Loucy (cell line): ENCODE measurements around the gene ANKDD1B.
"Not testable (repeated sequence)": the region's sequence is repeated elsewhere in the genome, so short reads cannot be mapped to it uniquely, and the experiment has no call there.

Source experiments
- H2AFZ ChIP-seq: fragments of 200-600 bp; sonication (generic); 2 replicates; pipeline ENCODE4 v1.6.0; 2016; ENCODE audit warnings: antibody characterized with exemption, mild to moderate bottlenecking, low read length, moderate library complexity
- H3F3A ChIP-seq: fragments of 200-600 bp; 2 replicates; pipeline ENCODE4 v1.6.0; 2016; ENCODE audit warnings: antibody characterized with exemption, low read depth, mild to moderate bottlenecking
- H3K27me3 ChIP-seq: fragments of 200-600 bp; sonication (generic); 2 replicates; pipeline ENCODE4 v1.6.1; 2014; ENCODE audit warnings: low read length, mild to moderate bottlenecking; ENCODE audit not compliant: insufficient read depth, poor library complexity, severe bottlenecking
- H3K36me3 ChIP-seq: fragments of 200-600 bp; sonication (generic); 2 replicates; pipeline ENCODE4 v1.6.1; 2016; ENCODE audit warnings: low read length; ENCODE audit not compliant: insufficient read depth
- H3K4me1 ChIP-seq: fragments of 200-600 bp; sonication (generic); 2 replicates; pipeline ENCODE4 v1.5.1; 2014; ENCODE audit warnings: low read length, mild to moderate bottlenecking; ENCODE audit not compliant: insufficient read depth, poor library complexity, severe bottlenecking
- H3K4me2 ChIP-seq: fragments of 200-600 bp; sonication (generic); 2 replicates; pipeline ENCODE4 v1.6.0; 2014; ENCODE audit warnings: antibody characterized with exemption, low read length, low read depth, mild to moderate bottlenecking; ENCODE audit not compliant: poor library complexity, severe bottlenecking
- H3K4me3 ChIP-seq: fragments of 200-600 bp; sonication (generic); 2 replicates; pipeline ENCODE4 v1.5.1; 2014; ENCODE audit warnings: low read length, mild to moderate bottlenecking, mixed read lengths; ENCODE audit not compliant: poor library complexity, severe bottlenecking
- H3K79me2 ChIP-seq: fragments of 200-600 bp; sonication (generic); 2 replicates; pipeline ENCODE4 v1.6.1; 2014; ENCODE audit warnings: low read length; ENCODE audit not compliant: insufficient read depth
- H3K9ac ChIP-seq: fragments of 200-600 bp; sonication (generic); 2 replicates; pipeline ENCODE4 v1.6.0; 2014; ENCODE audit warnings: mild to moderate bottlenecking, low read depth, low read length, moderate library complexity; ENCODE audit not compliant: poor library complexity, severe bottlenecking
- H3K9me2 ChIP-seq: fragments of 200-600 bp; sonication (generic); replicated peaks from 2 replicates; pipeline ENCODE4 v1.6.1; 2016; ENCODE audit warnings: low read depth, low read length, mixed read lengths
- H3K9me3 ChIP-seq: fragments of 200-600 bp; sonication (generic); 2 replicates; pipeline ENCODE4 v1.6.1; 2014; ENCODE audit warnings: mild to moderate bottlenecking, antibody characterized with exemption, low read length, low read depth; ENCODE audit not compliant: insufficient read depth
- H4K20me1 ChIP-seq: fragments of 200-600 bp; sonication (generic); 2 replicates; pipeline ENCODE4 v1.6.0; 2014; ENCODE audit warnings: antibody characterized with exemption, low read length, mild to moderate bottlenecking; ENCODE audit not compliant: insufficient read depth, poor library complexity, severe bottlenecking
- EZH2phosphoT487 ChIP-seq: fragments of 200-600 bp; IDR thresholded peaks from 2 replicates; pipeline ENCODE4 v1.6.1; 2018; ENCODE audit warnings: antibody characterized with exemption, mild to moderate bottlenecking, moderate library complexity, borderline replicate concordance
- TF ChIP-seq, protein P1 (sequence below): fragments of 200-600 bp; sonication (generic); conservative IDR thresholded peaks from 2 replicates; pipeline ENCODE4 v1.5.1; 2014; ENCODE audit warnings: mild to moderate bottlenecking, antibody characterized with exemption, low read length

The ANKDD1B gene

DNA sequence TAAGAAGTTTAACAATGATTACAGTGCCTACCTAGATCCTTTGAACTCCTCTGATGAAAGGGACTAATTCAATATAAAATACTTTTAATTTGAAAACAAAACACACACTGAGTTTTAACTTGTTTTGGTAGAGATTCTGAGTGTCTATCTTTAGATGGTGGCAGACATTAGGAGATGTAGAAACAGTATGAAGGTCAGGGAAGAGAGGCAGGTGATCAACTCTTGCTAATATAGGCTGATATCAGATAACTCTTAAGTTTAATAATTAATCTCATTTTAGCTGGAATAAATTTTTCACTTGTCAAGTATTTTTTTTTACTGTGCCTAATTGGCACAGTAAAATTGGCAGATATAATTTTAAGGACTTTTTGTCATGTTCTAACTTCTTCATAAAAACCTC, 75.2 kb downstream of the ANKDD1B start:
- Histone ChIP-seq H3K27me3 (no peaks in the 10 kb centered on the region), H3K4me1 (peaks cover 13% of the 10 kb centered on the region), H3K4me3 (no peak overlapping the region), H4K20me1 (no peaks in the 10 kb centered on the region), H3K9ac (no peak overlapping the region), H3K79me2 (no peaks in the 10 kb centered on the region), H3F3A (0 out of 2 replicates have a peak, but pooled peaks cover 5% of the 10 kb centered on the region), H3K9me3 (no peaks in the 10 kb centered on the region), H3K36me3 (peaks cover 70% of the 10 kb centered on the region; the same call in 1 of the 2 replicates), H3K9me2 (no peaks in the 10 kb centered on the region), H3K4me2 (no peak overlapping the region), H2AFZ (no peak overlapping the region)
- TF ChIP-seq, protein P1, sequence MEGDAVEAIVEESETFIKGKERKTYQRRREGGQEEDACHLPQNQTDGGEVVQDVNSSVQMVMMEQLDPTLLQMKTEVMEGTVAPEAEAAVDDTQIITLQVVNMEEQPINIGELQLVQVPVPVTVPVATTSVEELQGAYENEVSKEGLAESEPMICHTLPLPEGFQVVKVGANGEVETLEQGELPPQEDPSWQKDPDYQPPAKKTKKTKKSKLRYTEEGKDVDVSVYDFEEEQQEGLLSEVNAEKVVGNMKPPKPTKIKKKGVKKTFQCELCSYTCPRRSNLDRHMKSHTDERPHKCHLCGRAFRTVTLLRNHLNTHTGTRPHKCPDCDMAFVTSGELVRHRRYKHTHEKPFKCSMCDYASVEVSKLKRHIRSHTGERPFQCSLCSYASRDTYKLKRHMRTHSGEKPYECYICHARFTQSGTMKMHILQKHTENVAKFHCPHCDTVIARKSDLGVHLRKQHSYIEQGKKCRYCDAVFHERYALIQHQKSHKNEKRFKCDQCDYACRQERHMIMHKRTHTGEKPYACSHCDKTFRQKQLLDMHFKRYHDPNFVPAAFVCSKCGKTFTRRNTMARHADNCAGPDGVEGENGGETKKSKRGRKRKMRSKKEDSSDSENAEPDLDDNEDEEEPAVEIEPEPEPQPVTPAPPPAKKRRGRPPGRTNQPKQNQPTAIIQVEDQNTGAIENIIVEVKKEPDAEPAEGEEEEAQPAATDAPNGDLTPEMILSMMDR: no peak
- TF ChIP-seq EZH2phosphoT487: no peak

GRCh38 chr5:75690669-75691068, 79.4 kb downstream of the ANKDD1B start:
- Histone ChIP-seq H3K9me2 (no peaks in the 10 kb centered on the region), H3K4me3 (no peak overlapping the region), H4K20me1 (no peaks in the 10 kb centered on the region), H3K27me3 (no peaks in the 10 kb centered on the region), H3K9me3 (no peaks in the 10 kb centered on the region), H3F3A (peaks cover 5% of the 10 kb centered on the region; the same call in 1 of the 2 replicates), H2AFZ (no peak overlapping the region), H3K9ac (no peak overlapping the region), H3K36me3 (peaks cover 74% of the 10 kb centered on the region; the same call in 1 of the 2 replicates), H3K4me2 (peak overlapping the region; percentile 25), H3K4me1 (peaks cover 14% of the 10 kb centered on the region), H3K79me2 (no peaks in the 10 kb centered on the region)
- TF ChIP-seq, protein P1: no peak
- no peak for TF ChIP-seq EZH2phosphoT487

- H3K79me2 ChIP-seq: no peaks in the 10 kb centered on the region
- H3K9me2 ChIP-seq: no peaks in the 10 kb centered on the region
- TF ChIP-seq, protein P1: no peak
- no peak for TF ChIP-seq EZH2phosphoT487
- H3K9ac ChIP-seq: no peak overlapping the region
- H3K36me3 ChIP-seq: peaks cover 38% of the 10 kb centered on the region; the same call in 1 of the 2 replicates
- no peak overlapping the region for H2AFZ ChIP-seq
- H4K20me1 ChIP-seq: no peaks in the 10 kb centered on the region
- peaks cover 5% of the 10 kb centered on the region; the same call in 1 of the 2 replicates for H3F3A ChIP-seq
- no peaks in the 10 kb centered on the region for H3K27me3 ChIP-seq
- peaks cover 14% of the 10 kb centered on the region for H3K4me1 ChIP-seq
- H3K4me3 ChIP-seq: no peak overlapping the region
- H3K4me2 ChIP-seq: no peak overlapping the region
- no peaks in the 10 kb centered on the region for H3K9me3 ChIP-seq
Observed at GRCh38 chr5:75694781-75695180, 83.5 kb downstream of the ANKDD1B start.

DNA sequence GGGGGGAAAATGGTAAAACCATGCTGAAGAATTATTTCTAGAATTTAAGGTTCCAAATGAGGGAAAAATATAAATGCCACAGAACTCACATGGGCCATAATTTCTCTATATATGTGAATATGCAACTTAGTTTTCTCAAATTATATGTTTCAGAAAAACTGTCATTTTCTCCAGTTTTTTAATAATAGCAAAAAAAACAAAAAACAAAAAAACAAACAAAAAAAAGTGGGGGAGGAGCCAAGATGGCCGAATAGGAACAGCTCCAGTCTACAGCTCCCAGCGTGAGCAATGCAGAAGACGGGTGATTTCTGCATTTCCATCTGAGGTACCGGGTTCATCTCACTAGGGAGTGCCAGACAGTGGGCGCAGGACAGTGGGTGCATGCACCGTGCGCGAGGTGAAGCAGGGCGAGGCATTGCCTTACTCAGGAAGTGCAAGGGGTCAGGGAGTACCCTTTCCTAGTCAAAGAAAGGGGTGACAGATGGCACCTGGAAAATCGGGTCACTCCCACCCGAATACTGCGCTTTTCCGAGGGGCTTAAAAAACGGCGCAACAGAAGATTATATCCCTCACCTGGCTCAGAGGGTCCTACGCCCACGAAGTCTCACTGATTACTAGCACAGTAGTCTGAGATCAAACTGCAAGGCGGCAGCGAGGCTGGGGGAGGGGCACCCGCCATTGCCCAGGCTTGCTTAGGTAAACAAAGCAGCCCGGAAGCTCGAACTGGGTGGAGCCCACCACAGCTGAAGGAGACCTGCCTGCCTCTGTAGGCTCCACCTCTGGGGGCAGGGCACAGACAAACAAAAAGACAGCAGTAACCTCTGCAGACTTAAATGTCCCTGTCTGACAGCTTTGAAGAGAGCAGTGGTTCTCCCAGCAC, 84.5 kb downstream of the ANKDD1B start:
- not testable (repeated sequence) for H3K27me3 ChIP-seq, H3K4me1 ChIP-seq, H3F3A ChIP-seq, H3K9ac ChIP-seq, H3K4me2 ChIP-seq, H2AFZ ChIP-seq, H3K9me3 ChIP-seq, H3K9me2 ChIP-seq, H3K4me3 ChIP-seq, H3K79me2 ChIP-seq, H4K20me1 ChIP-seq
- peaks cover 29% of the 10 kb centered on the region; the same call in 1 of the 2 replicates for H3K36me3 ChIP-seq
